GM18858 (cell line): ENCODE data around the gene FAM118B.

ENCODE experiments used
- ATAC-seq: cut with Tn5 transposase; IDR thresholded peaks from one replicate; pipeline ENCODE4 v1.9.1; 2021; ENCODE audit not compliant: unreplicated experiment

FAM118B gene

GRCh38 chr11:126186025-126186698 is 25.4 kb upstream of the FAM118B start:
- ATAC-seq = no peak

- ATAC-seq = no peak
Observed at GRCh38 chr11:126186708-126187529, 24.7 kb upstream of the FAM118B start.

GRCh38 chr11:126188332-126189108 is 23.1 kb upstream of the FAM118B start:
- ATAC-seq = peak; percentile 37

- ATAC-seq = peak; percentile 82
Observed at GRCh38 chr11:126189109-126189929, 22.3 kb upstream of the FAM118B start.

- ATAC-seq = no peak
Observed at GRCh38 chr11:126190792-126191191, 20.8 kb upstream of the FAM118B start.

GRCh38 chr11:126191379-126192073 is 20.1 kb upstream of the FAM118B start:
- no peak for ATAC-seq

GRCh38 chr11:126192361-126192760 is 19.2 kb upstream of the FAM118B start:
- ATAC-seq = no peak

- no peak for ATAC-seq
Observed at GRCh38 chr11:126193038-126193478, 18.5 kb upstream of the FAM118B start.

GRCh38 chr11:126194121-126194543 is 17.4 kb upstream of the FAM118B start:
- ATAC-seq = no peak

GRCh38 chr11:126195119-126195518 is 16.5 kb upstream of the FAM118B start:
- no peak for ATAC-seq

- ATAC-seq = no peak
Observed at GRCh38 chr11:126197277-126197939, 14.2 kb upstream of the FAM118B start.

- ATAC-seq = no peak
Observed at GRCh38 chr11:126198648-126199047, 12.9 kb upstream of the FAM118B start.

GRCh38 chr11:126202646-126203359 is 8.8 kb upstream of the FAM118B start:
- no peak for ATAC-seq

- ATAC-seq = no peak
Observed at GRCh38 chr11:126205359-126205758, 6.2 kb upstream of the FAM118B start.

GRCh38 chr11:126207896-126208295 is 3.7 kb upstream of the FAM118B start:
- ATAC-seq = no peak

- no peak for ATAC-seq
Observed at GRCh38 chr11:126210871-126211235, 729 bp upstream of the FAM118B start.

GRCh38 chr11:126212089-126212660 is 593 bp downstream of the FAM118B start:
- no peak for ATAC-seq

GRCh38 chr11:126214441-126214840 is 2.9 kb downstream of the FAM118B start:
- no peak for ATAC-seq

GRCh38 chr11:126214841-126215240 is 3.3 kb downstream of the FAM118B start:
- no peak for ATAC-seq
